ENCODE results near the gene CCNO.

CCNO gene
- total RNA-seq: 0 to 0.04 reads per million in 2 donors

GRCh38 chr5:55232985-55233928, at the start of gene CCNO:
Gene CCNO, minus strand, starts transcription at chr5:55233608. Its CDS starts 85 bp downstream, at chr5:55233523.
- peak; percentile 44 for DNase-seq

- DNase-seq: no peak
Measured at GRCh38 chr5:55278778-55279177, 45.4 kb upstream of the CCNO start.

- DNase-seq: no peak
Measured at GRCh38 chr5:55276771-55277170, 43.4 kb upstream of the CCNO start.

GRCh38 chr5:55258339-55258738, 24.9 kb upstream of the CCNO start:
- DNase-seq: no peak

GRCh38 chr5:55254802-55255201, 21.4 kb upstream of the CCNO start:
- no peak for DNase-seq

GRCh38 chr5:55250064-55250463, 16.7 kb upstream of the CCNO start:
- no peak for DNase-seq

- no peak for DNase-seq
Measured at GRCh38 chr5:55241746-55242145, 8.3 kb upstream of the CCNO start.

- DNase-seq: no peak
Measured at GRCh38 chr5:55236800-55237199, 3.4 kb upstream of the CCNO start.

- no peak for DNase-seq
Measured at GRCh38 chr5:55234121-55234700, 803 bp upstream of the CCNO start.

GRCh38 chr5:55232271-55232984, 980 bp downstream of the CCNO start:
- no peak for DNase-seq

GRCh38 chr5:55231919-55232270, 1.5 kb downstream of the CCNO start:
- no peak for DNase-seq

GRCh38 chr5:55231029-55231918, 2.1 kb downstream of the CCNO start:
- peak; percentile 20 for DNase-seq

- no peak for DNase-seq
Measured at GRCh38 chr5:55230086-55230629, 3.2 kb downstream of the CCNO start.

GRCh38 chr5:55227664-55228430, 5.6 kb downstream of the CCNO start:
- DNase-seq: no peak

- peak; percentile 34 for DNase-seq
Measured at GRCh38 chr5:55226934-55227663, 6.3 kb downstream of the CCNO start, which contains the start of gene MCIDAS. Gene MCIDAS, minus strand, starts transcription at chr5:55227315. Its CDS starts 177 bp downstream, at chr5:55227138.

GRCh38 chr5:55226027-55226933, 7.1 kb downstream of the CCNO start:
- DNase-seq: peak; percentile 22

- DNase-seq: no peak
Measured at GRCh38 chr5:55225346-55225745, 8.1 kb downstream of the CCNO start.

GRCh38 chr5:55223812-55224240, 9.6 kb downstream of the CCNO start:
- DNase-seq: no peak

All from activated gamma-delta T cell (primary cell).